H9 (cell line): ENCODE measurements around the gene LDB2. TPM values are rescaled to one million over a fixed set of nuclear protein-coding genes. Genes with fewer than 3 reads are reported as not detected.
A peak's percentile ranks its signal among the peaks of the same experiment; 100 is the strongest.

ENCODE experiments used
- DNase-seq: peaks from one replicate; pipeline ENCODE4 v3.0.0-alpha.2; 2017
- H2AFZ ChIP-seq: one replicate; pipeline ENCODE4 v1.6.1; 2013; ENCODE audit warnings: mild to moderate bottlenecking, low read length, control low read depth, moderate library complexity
- H2AK5ac ChIP-seq: 2 replicates; pipeline ENCODE4 v1.6.1; 2013; ENCODE audit warnings: low read length, control low read depth, mixed read lengths; ENCODE audit not compliant: insufficient read length
- H2BK120ac ChIP-seq: one replicate; pipeline ENCODE4 v1.6.1; 2013; ENCODE audit warnings: low read depth, mild to moderate bottlenecking, low read length, control low read depth, inconsistent platforms; ENCODE audit not compliant: poor library complexity, severe bottlenecking
- H2BK12ac ChIP-seq: 2 replicates; pipeline ENCODE4 v1.6.1; 2013; ENCODE audit warnings: low read length, control low read depth, mixed read lengths, low read depth; ENCODE audit not compliant: insufficient read length
- H2BK15ac ChIP-seq: 2 replicates; pipeline ENCODE4 v1.6.1; 2013; ENCODE audit warnings: low read depth, low read length, control low read depth
- H2BK20ac ChIP-seq: one replicate; pipeline ENCODE4 v1.6.1; 2013; ENCODE audit warnings: low read depth, mild to moderate bottlenecking, low read length, control low read depth, inconsistent platforms; ENCODE audit not compliant: poor library complexity, severe bottlenecking
- H2BK5ac ChIP-seq: 2 replicates; pipeline ENCODE4 v1.6.1; 2013; ENCODE audit warnings: low read length, control low read depth, mixed read lengths; ENCODE audit not compliant: insufficient read length
- H3K14ac ChIP-seq: 2 replicates; pipeline ENCODE4 v1.6.1; 2013; ENCODE audit warnings: low read length, control low read depth; ENCODE audit not compliant: insufficient read depth
- H3K18ac ChIP-seq: 2 replicates; pipeline ENCODE4 v1.6.1; 2013; ENCODE audit warnings: low read depth, mild to moderate bottlenecking, mixed read lengths, low read length, control low read depth; ENCODE audit not compliant: insufficient read length
- H3K23ac ChIP-seq: 2 replicates; pipeline ENCODE4 v1.6.1; 2013; ENCODE audit warnings: low read length, control low read depth, mixed read lengths, low read depth; ENCODE audit not compliant: insufficient read length
- H3K23me2 ChIP-seq: 2 replicates; pipeline ENCODE4 v1.6.1; 2013; ENCODE audit warnings: low read depth, mild to moderate bottlenecking, mixed read lengths, low read length, control low read depth; ENCODE audit not compliant: insufficient read length, poor library complexity, severe bottlenecking
- H3K27ac ChIP-seq: 2 replicates; pipeline ENCODE4 v1.5.1; 2013; ENCODE audit warnings: low read length, control low read depth, mixed read lengths, low read depth; ENCODE audit not compliant: insufficient read length
- H3K27me3 ChIP-seq: 2 replicates; pipeline ENCODE4 v1.6.1; 2013; ENCODE audit warnings: low read length, control low read depth, inconsistent platforms; ENCODE audit not compliant: insufficient read depth
- H3K4ac ChIP-seq: 2 replicates; pipeline ENCODE4 v1.6.1; 2013; ENCODE audit warnings: low read depth, mild to moderate bottlenecking, control low read depth, inconsistent platforms, low read length, moderate library complexity
- H3K4me1 ChIP-seq: 2 replicates; pipeline ENCODE4 v1.6.1; 2013; ENCODE audit warnings: low read length, control low read depth, inconsistent platforms; ENCODE audit not compliant: insufficient read depth
- H3K4me2 ChIP-seq: 2 replicates; pipeline ENCODE4 v1.6.1; 2013; ENCODE audit warnings: low read length, control low read depth, mixed read lengths; ENCODE audit not compliant: insufficient read length, insufficient read depth
- H3K56ac ChIP-seq: 2 replicates; pipeline ENCODE4 v1.6.1; 2013; ENCODE audit warnings: low read depth, mild to moderate bottlenecking, mixed read lengths, low read length, control low read depth; ENCODE audit not compliant: insufficient read length
- H3K79me1 ChIP-seq: 2 replicates; pipeline ENCODE4 v1.6.1; 2013; ENCODE audit warnings: low read depth, mild to moderate bottlenecking, moderate library complexity, low read length, control low read depth, inconsistent platforms; ENCODE audit not compliant: insufficient read depth, poor library complexity, severe bottlenecking
- H3K79me2 ChIP-seq: 2 replicates; pipeline ENCODE4 v1.6.1; 2013; ENCODE audit warnings: low read length, control low read depth, inconsistent platforms; ENCODE audit not compliant: insufficient read depth
- H3K9ac ChIP-seq: 2 replicates; pipeline ENCODE4 v1.6.1; 2013; ENCODE audit warnings: low read length, control low read depth, mixed read lengths; ENCODE audit not compliant: insufficient read length; ENCODE audit errors: extremely low read depth
- H3K9me3 ChIP-seq: one replicate; pipeline ENCODE4 v1.6.1; 2013; ENCODE audit warnings: low read depth, low read length, inconsistent platforms; ENCODE audit not compliant: control insufficient read depth
- H3T11ph ChIP-seq: one replicate; pipeline ENCODE4 v1.6.1; 2013; ENCODE audit warnings: mild to moderate bottlenecking, low read length, control low read depth, inconsistent platforms
- H4K20me1 ChIP-seq: one replicate; pipeline ENCODE4 v1.6.1; 2013; ENCODE audit not compliant: control insufficient read depth, insufficient read length, insufficient read depth
- H4K5ac ChIP-seq: 2 replicates; pipeline ENCODE4 v1.6.1; 2013; ENCODE audit warnings: low read depth, mild to moderate bottlenecking, mixed read lengths, low read length, control low read depth; ENCODE audit not compliant: insufficient read length
- H4K8ac ChIP-seq: replicated peaks from 2 replicates; pipeline ENCODE4 v1.6.1; 2013; ENCODE audit warnings: low read length, control low read depth, mixed read lengths, low read depth; ENCODE audit not compliant: insufficient read length
- H4K91ac ChIP-seq: 2 replicates; pipeline ENCODE4 v1.6.1; 2013; ENCODE audit warnings: low read depth, mild to moderate bottlenecking, moderate library complexity, mixed read lengths, low read length, control low read depth; ENCODE audit not compliant: insufficient read length
- H3K27ac Mint-ChIP-seq, 3 experiments: 2 replicates in 2 of 3; 3 replicates in 1 of 3; pipeline ENCODE4 v1.8.0; 2020 to 2021; ENCODE audit warnings: mixed read lengths in 3 of 3, mild to moderate bottlenecking in 1 of 3, moderate library complexity in 1 of 3
- H3K27me3 Mint-ChIP-seq: 2 replicates; pipeline ENCODE4 v1.8.0; 2021; ENCODE audit warnings: low read depth, mild to moderate bottlenecking, moderate library complexity, mixed read lengths
- H3K36me3 Mint-ChIP-seq, 3 experiments: 2 replicates in 2 of 3; 3 replicates in 1 of 3; pipeline ENCODE4 v1.8.0; 2020 to 2021; ENCODE audit warnings: low read depth in 3 of 3, mixed read lengths in 3 of 3; ENCODE audit not compliant: insufficient read depth in 1 of 3
- H3K4me1 Mint-ChIP-seq, 2 experiments: 2 replicates each; pipeline ENCODE4 v1.8.0; 2020; ENCODE audit warnings: mixed read lengths in 2 of 2
- H3K4me3 Mint-ChIP-seq, 2 experiments: 2 replicates in 1 of 2; 3 replicates in 1 of 2; pipeline ENCODE4 v1.8.0; 2020 to 2021; ENCODE audit warnings: mild to moderate bottlenecking in 2 of 2, mixed read lengths in 2 of 2, moderate library complexity in 1 of 2
- H3K9me3 Mint-ChIP-seq, 2 experiments: 2 replicates in 1 of 2; 3 replicates in 1 of 2; pipeline ENCODE4 v1.8.0; 2020; ENCODE audit warnings: mild to moderate bottlenecking in 2 of 2, mixed read lengths in 2 of 2, moderate library complexity in 1 of 2
- CTCF ChIP-seq: fragments of 200-600 bp; sonication (generic); conservative IDR thresholded peaks from 3 replicates; pipeline ENCODE4 v1.8.0; 2021; ENCODE audit warnings: antibody characterized with exemption, mild to moderate bottlenecking
- WGBS: extraction: QIAGEN DNeasy Blood & Tissue Kit; methylation state at CpG from one replicate; pipeline ENCODE4 v1.1.7; 2013; ENCODE audit warnings: missing lambda C conversion rate, low lambda C conversion rate, mixed read lengths; ENCODE audit not compliant: insufficient read length; ENCODE audit errors: extremely low coverage; 5-methylcytosine and 5-hydroxymethylcytosine counted together
- total RNA-seq: library from RNA; stranded (reverse); gene quantifications from 2 replicates; pipeline ENCODE4 v1.2.1, GENCODE V29; 2021

The LDB2 gene
- total RNA-seq, 1 experiment from 2014 or later: 22.5 TPM

- Mint-ChIP-seq H3K27me3 (no peaks in the 10 kb centered on the region), H3K4me1 (peaks cover 59 to 60% of the 10 kb centered on the region in 2 experiments), H3K4me3 (no peak overlapping the region), H3K9me3 (no peaks in the 10 kb centered on the region), H3K36me3 (no peaks in the 10 kb centered on the region; a peak in 1 of 7 replicates), H3K27ac (no peak overlapping the region)
- no peak overlapping the region for H2AK5ac ChIP-seq
- TF ChIP-seq CTCF: no peak
- H3K79me2 ChIP-seq: peaks cover 9% of the 10 kb centered on the region; the same call in 1 of the 2 replicates
- no peak overlapping the region for H3K23ac ChIP-seq
- H3K9ac ChIP-seq: no peak overlapping the region
- no peak overlapping the region for H3K56ac ChIP-seq
- no peaks in the 10 kb centered on the region for H3K79me1 ChIP-seq
- peaks cover 3% of the 10 kb centered on the region; the same call in 1 of the 2 replicates for H3K4me1 ChIP-seq
- no peaks in the 10 kb centered on the region for H4K20me1 ChIP-seq
- H3K23me2 ChIP-seq: peaks cover 11% of the 10 kb centered on the region
- H3K27ac ChIP-seq: no peak overlapping the region
- H3K4me2 ChIP-seq: no peak overlapping the region
- H2AFZ ChIP-seq: peak overlapping the region; percentile 12
- H2BK120ac ChIP-seq: no peak overlapping the region
- DNase-seq: no peak
- H3K27me3 ChIP-seq: no peaks in the 10 kb centered on the region
- no peak overlapping the region for H2BK5ac ChIP-seq
- H3K9me3 ChIP-seq: no peaks in the 10 kb centered on the region
- no peak overlapping the region for H3K14ac ChIP-seq
- no peak overlapping the region for H2BK15ac ChIP-seq
- no CpG with 5 or more reads among the region's 2 CpGs for WGBS
- H2BK20ac ChIP-seq: no peak overlapping the region
- no peak overlapping the region for H2BK12ac ChIP-seq
- no peak overlapping the region for H3T11ph ChIP-seq
- no peak overlapping the region for H4K8ac ChIP-seq
- H3K18ac ChIP-seq: no peak overlapping the region
- no peak overlapping the region for H4K5ac ChIP-seq
- no peak overlapping the region for H4K91ac ChIP-seq
- no peak overlapping the region for H3K4ac ChIP-seq
These were observed 1.9 kb upstream of the LDB2 start for GRCh38 chr4:16900325-16900724.
